ENCODE measurements around the gene CD79A.

- TF ChIP-seq CTCF (IDR thresholded peaks at IDR 0.05; ENCODE audit: poor library complexity, severe bottlenecking) (no peak), EZH2 (IDR thresholded peaks at IDR 0.05; ENCODE audit: borderline replicate concordance, insufficient read depth, low read length, poor library complexity, severe bottlenecking) (no peak)
Observed at GRCh38 chr19:41844601-41845000, 32.5 kb upstream of the CD79A start, which contains the start of gene LYPD4.

All from neural cell (in vitro differentiated cells).